ENCODE measurements around the gene KMT2C. TPM values are rescaled to one million over a fixed set of nuclear protein-coding genes. Genes with fewer than 3 reads are reported as not detected.

The KMT2C gene
- total and polyA plus RNA-seq, 7 experiments from 2014 or later: 17.0 to 152 (median 109) TPM

- H3K36me3 ChIP-seq (ENCODE audit: control insufficient read depth in 2 of 3, insufficient read depth in 3 of 3, low read length in 3 of 3): peaks cover 4 to 34% (median 4%) of the 10 kb centered on the region in 3 experiments
- no peaks in the 10 kb centered on the region for H3K9me3 ChIP-seq (ENCODE audit: control insufficient read depth in 2 of 3, low read length in 3 of 3)
- peak overlapping the region; percentile 88 to 97 (median 93) for H3K27ac Mint-ChIP-seq
- intact Hi-C loops (cut with micrococcal nuclease): loop anchor here (1.0 to 10.0 kb wide), 9 partner anchors 14 to 680 kb away; partner anchors contain the start of genes PRKAG2 (in 2 of the 2) and GALNT11 (in 1 of the 2)
- peak overlapping the region; percentile 69 for H3K27ac ChIP-seq (ENCODE audit: low read depth, low read length)
- peaks cover 12 to 32% (median 21%) of the 10 kb centered on the region in 5 donors for H3K36me3 Mint-ChIP-seq
- H3K4me3 Mint-ChIP-seq: peak overlapping the region; percentile 55 to 77 (median 72)
- H3K27me3 ChIP-seq (ENCODE audit: control insufficient read depth in 2 of 2, insufficient read depth in 2 of 2, low read length in 2 of 2): no peaks in the 10 kb centered on the region
- peak overlapping the region; percentile 16 for H3K4me3 ChIP-seq (ENCODE audit: low read length)
- ChIA-PET POLR2A (interaction anchor here (0.6 to 3.1 kb wide), 11 partner anchors 8 to 835 kb away, joined by 3 to 12 read pairs (median 4); partner anchors contain the start of genes GALNT11 and PRKAG2), CTCF (interaction anchor here (0.8 to 1.7 kb wide), 6 partner anchors 11 to 562 kb away, joined by 3 to 5 read pairs (median 3); partner anchors contain the start of gene PRKAG2)
- no peaks in the 10 kb centered on the region for H3K27me3 Mint-ChIP-seq
- peak in 7 of 9 donors; percentile 23 to 64 (median 53) for DNase-seq
- H3K4me1 ChIP-seq (ENCODE audit: control insufficient read depth in 2 of 2, insufficient read depth in 2 of 2, low read length in 2 of 2): peaks cover 25 to 43% of the 10 kb centered on the region in 2 donors
- H3K4me1 Mint-ChIP-seq: peaks cover 36 to 60% (median 57%) of the 10 kb centered on the region in 7 donors
- H3K9me3 Mint-ChIP-seq: no peaks in the 10 kb centered on the region
- ATAC-seq: peak; percentile 84
Observed at GRCh38 chr7:152144557-152145245, 291.1 kb downstream of the KMT2C start.

GRCh38 chr7:152142976-152143595 is 292.7 kb downstream of the KMT2C start:
- Histone ChIP-seq H3K27ac (ENCODE audit: low read depth, low read length) (peak overlapping the region; percentile 69), H3K36me3 (ENCODE audit: control insufficient read depth in 2 of 3, insufficient read depth in 3 of 3, low read length in 3 of 3) (peaks cover 6 to 35% (median 8%) of the 10 kb centered on the region in 3 experiments), H3K27me3 (ENCODE audit: control insufficient read depth in 2 of 2, insufficient read depth in 2 of 2, low read length in 2 of 2) (no peaks in the 10 kb centered on the region), H3K4me1 (ENCODE audit: control insufficient read depth in 2 of 2, insufficient read depth in 2 of 2, low read length in 2 of 2) (peaks cover 25 to 43% of the 10 kb centered on the region in 2 donors), H3K9me3 (ENCODE audit: control insufficient read depth in 2 of 3, low read length in 3 of 3) (no peaks in the 10 kb centered on the region), H3K4me3 (ENCODE audit: low read length) (no peak overlapping the region)
- Mint-ChIP-seq H3K4me3 (peak overlapping the region; percentile 50 to 90 (median 75)), H3K36me3 (peaks cover 10 to 35% (median 19%) of the 10 kb centered on the region in 5 donors), H3K27ac (peak overlapping the region; percentile 88 to 97 (median 93)), H3K9me3 (no peaks in the 10 kb centered on the region), H3K27me3 (no peaks in the 10 kb centered on the region), H3K4me1 (peaks cover 36 to 60% (median 57%) of the 10 kb centered on the region in 7 donors)
- POLR2A ChIA-PET: no interaction called here
- DNase-seq (peak in 6 of 9 donors; percentile 13 to 49 (median 42)), ATAC-seq (peak; percentile 18)
- intact Hi-C loops (cut with micrococcal nuclease): loop anchor here (2.0 to 10.0 kb wide), 6 partner anchors 206 to 682 kb away; partner anchors contain the start of gene PRKAG2 (in 1 of the 2)
- CTCF ChIA-PET: no interaction called here

GRCh38 chr7:152140560-152140959 is 295.2 kb downstream of the KMT2C start:
- H3K36me3 ChIP-seq (ENCODE audit: control insufficient read depth in 2 of 3, insufficient read depth in 3 of 3, low read length in 3 of 3): peaks cover 6 to 50% (median 11%) of the 10 kb centered on the region in 3 experiments
- peaks cover 21 to 34% of the 10 kb centered on the region in 2 donors for H3K4me1 ChIP-seq (ENCODE audit: control insufficient read depth in 2 of 2, insufficient read depth in 2 of 2, low read length in 2 of 2)
- H3K27me3 ChIP-seq (ENCODE audit: control insufficient read depth in 2 of 2, insufficient read depth in 2 of 2, low read length in 2 of 2): no peaks in the 10 kb centered on the region
- no peak overlapping the region for H3K4me3 ChIP-seq (ENCODE audit: low read length)
- ATAC-seq: no peak
- H3K27ac ChIP-seq (ENCODE audit: low read depth, low read length): no peak overlapping the region
- H3K4me1 Mint-ChIP-seq: peaks cover 27 to 49% (median 46%) of the 10 kb centered on the region in 7 donors
- ChIA-PET CTCF (no interaction called here), POLR2A (interaction anchor here (1.4 kb wide), 1 partner anchor 12 kb away, joined by 3 read pairs; no protein-coding TSS in a partner anchor)
- H3K36me3 Mint-ChIP-seq: peaks cover 7 to 37% (median 19%) of the 10 kb centered on the region in 5 donors
- intact Hi-C loops (cut with micrococcal nuclease): loop anchor here (10.0 kb wide), 5 partner anchors 206 to 684 kb away; partner anchors contain the start of gene PRKAG2 (in 1 of the 2)
- H3K9me3 Mint-ChIP-seq: no peaks in the 10 kb centered on the region
- H3K9me3 ChIP-seq (ENCODE audit: control insufficient read depth in 2 of 3, low read length in 3 of 3): no peaks in the 10 kb centered on the region
- peak overlapping the region in 1 of 10 donors; percentile 12 for H3K4me3 Mint-ChIP-seq
- DNase-seq: no peak
- H3K27ac Mint-ChIP-seq: peak overlapping the region in 8 of 9 donors; percentile 25 to 84 (median 57)
- H3K27me3 Mint-ChIP-seq: no peaks in the 10 kb centered on the region

- H3K9me3 ChIP-seq (ENCODE audit: control insufficient read depth in 2 of 3, low read length in 3 of 3): no peaks in the 10 kb centered on the region
- H3K27me3 ChIP-seq (ENCODE audit: control insufficient read depth in 2 of 2, insufficient read depth in 2 of 2, low read length in 2 of 2): no peaks in the 10 kb centered on the region
- POLR2A ChIA-PET: interaction anchor here (1.4 kb wide), 1 partner anchor 12 kb away, joined by 3 read pairs; no protein-coding TSS in a partner anchor
- peaks cover 16 to 29% of the 10 kb centered on the region in 2 donors for H3K4me1 ChIP-seq (ENCODE audit: control insufficient read depth in 2 of 2, insufficient read depth in 2 of 2, low read length in 2 of 2)
- intact Hi-C loops (cut with micrococcal nuclease): loop anchor here (10.0 kb wide), 5 partner anchors 205 to 685 kb away; partner anchors contain the start of gene PRKAG2 (in 1 of the 2)
- Mint-ChIP-seq H3K4me1 (peaks cover 22 to 44% (median 41%) of the 10 kb centered on the region in 7 donors), H3K27me3 (no peaks in the 10 kb centered on the region), H3K27ac (peak overlapping the region in 4 of 9 donors; percentile 51 to 84 (median 74)), H3K36me3 (peaks cover 7 to 37% (median 19%) of the 10 kb centered on the region in 5 donors), H3K4me3 (no peak overlapping the region), H3K9me3 (no peaks in the 10 kb centered on the region)
- CTCF ChIA-PET: no interaction called here
- no peak overlapping the region for H3K4me3 ChIP-seq (ENCODE audit: low read length)
- ATAC-seq (no peak), DNase-seq (no peak)
- H3K27ac ChIP-seq (ENCODE audit: low read depth, low read length): no peak overlapping the region
- peaks cover 6 to 50% (median 11%) of the 10 kb centered on the region in 3 experiments for H3K36me3 ChIP-seq (ENCODE audit: control insufficient read depth in 2 of 3, insufficient read depth in 3 of 3, low read length in 3 of 3)
Observed at GRCh38 chr7:152140067-152140466, 295.7 kb downstream of the KMT2C start.

GRCh38 chr7:152137476-152138025 is 298.3 kb downstream of the KMT2C start:
- POLR2A ChIA-PET: no interaction called here
- Histone ChIP-seq H3K4me3 (ENCODE audit: low read length) (no peak overlapping the region), H3K9me3 (ENCODE audit: control insufficient read depth in 2 of 3, low read length in 3 of 3) (no peaks in the 10 kb centered on the region), H3K27ac (ENCODE audit: low read depth, low read length) (no peak overlapping the region), H3K4me1 (ENCODE audit: control insufficient read depth in 2 of 2, insufficient read depth in 2 of 2, low read length in 2 of 2) (peaks cover 4 to 6% of the 10 kb centered on the region in 2 donors), H3K27me3 (ENCODE audit: control insufficient read depth in 2 of 2, insufficient read depth in 2 of 2, low read length in 2 of 2) (no peaks in the 10 kb centered on the region), H3K36me3 (ENCODE audit: control insufficient read depth in 2 of 3, insufficient read depth in 3 of 3, low read length in 3 of 3) (peaks cover 6 to 68% (median 11%) of the 10 kb centered on the region in 3 experiments)
- no peak overlapping the region for H3K4me3 Mint-ChIP-seq
- peaks cover 7 to 50% (median 19%) of the 10 kb centered on the region in 5 donors for H3K36me3 Mint-ChIP-seq
- ATAC-seq: no peak
- no peaks in the 10 kb centered on the region for H3K9me3 Mint-ChIP-seq
- no peak for DNase-seq
- no peaks in the 10 kb centered on the region for H3K27me3 Mint-ChIP-seq
- CTCF ChIA-PET: no interaction called here
- H3K27ac Mint-ChIP-seq: peak overlapping the region in 2 of 9 donors; percentile 6 to 17
- H3K4me1 Mint-ChIP-seq: peaks cover 1 to 19% (median 16%) of the 10 kb centered on the region in 7 donors
- intact Hi-C loops (cut with micrococcal nuclease): no loop called here

- no peaks in the 10 kb centered on the region for H3K27me3 ChIP-seq (ENCODE audit: control insufficient read depth in 2 of 2, insufficient read depth in 2 of 2, low read length in 2 of 2)
- Mint-ChIP-seq H3K27me3 (no peaks in the 10 kb centered on the region), H3K36me3 (peaks cover 7 to 56% (median 19%) of the 10 kb centered on the region in 5 donors), H3K27ac (peak overlapping the region in 7 of 9 donors; percentile 8 to 83 (median 53)), H3K4me1 (peaks cover 0 to 11% (median 8%) of the 10 kb centered on the region in 7 donors), H3K9me3 (peaks cover 0 to 2% (median 0%) of the 10 kb centered on the region in 11 donors), H3K4me3 (peak overlapping the region in 1 of 10 donors; percentile 18)
- H3K4me1 ChIP-seq (ENCODE audit: control insufficient read depth in 2 of 2, insufficient read depth in 2 of 2, low read length in 2 of 2): peaks cover 0 to under 1% of the 10 kb centered on the region in 2 donors
- ChIA-PET CTCF (no interaction called here), POLR2A (interaction anchor here (1.0 kb wide), 1 partner anchor 260 kb away, joined by 3 read pairs; the partner anchor contains the start of gene PRKAG2)
- no peak overlapping the region for H3K27ac ChIP-seq (ENCODE audit: low read depth, low read length)
- H3K4me3 ChIP-seq (ENCODE audit: low read length): no peak overlapping the region
- no peaks in the 10 kb centered on the region for H3K9me3 ChIP-seq (ENCODE audit: control insufficient read depth in 2 of 3, low read length in 3 of 3)
- ATAC-seq: no peak
- intact Hi-C loops (cut with micrococcal nuclease): no loop called here
- peaks cover 6 to 74% (median 11%) of the 10 kb centered on the region in 3 experiments for H3K36me3 ChIP-seq (ENCODE audit: control insufficient read depth in 2 of 3, insufficient read depth in 3 of 3, low read length in 3 of 3)
- DNase-seq: no peak
Observed at GRCh38 chr7:152136686-152137085, 299.1 kb downstream of the KMT2C start.
